BE2C (cell line): ENCODE results near the gene NBAS. TPM values are rescaled to one million over a fixed set of nuclear protein-coding genes. Genes with fewer than 3 reads are reported as not detected.
A peak's percentile ranks its signal among the peaks of the same experiment; 100 is the strongest.

Experiments used
- DNase-seq: peaks from one replicate; pipeline ENCODE4 v3.0.0-alpha.2; 2020
- H3K27me3 ChIP-seq: fragments of 250-450 bp; sonication (Bioruptor Pico); 2 replicates; pipeline ENCODE4 v1.5.1; 2020; ENCODE audit warnings: mild to moderate bottlenecking
- H3K36me3 ChIP-seq: fragments of 250-450 bp; sonication (Bioruptor Pico); 2 replicates; pipeline ENCODE4 v1.5.1; 2020; ENCODE audit warnings: mild to moderate bottlenecking
- H3K4me1 ChIP-seq: fragments of 250-450 bp; sonication (Bioruptor Pico); 2 replicates; pipeline ENCODE4 v1.5.1; 2020
- H3K4me3 ChIP-seq: 2 replicates; pipeline ENCODE4 v1.5.1; 2011; ENCODE audit warnings: low read depth, low read length
- H3K9me3 ChIP-seq: fragments of 250-450 bp; sonication (Bioruptor Pico); 2 replicates; pipeline ENCODE4 v1.5.1; 2020
- polyA plus RNA-seq: library from polyadenylated mRNA; unstranded; fragments of >200 nt; gene quantifications from one replicate; pipeline ENCODE4 v1.2.1, GENCODE V29; 2012; ENCODE audit warnings: low read depth, missing spikeins; ENCODE audit not compliant: insufficient read length, insufficient read depth
- TF ChIP-seq, protein P1 (sequence below): IDR thresholded peaks from 2 replicates; pipeline ENCODE4 v1.5.1; 2012; ENCODE audit warnings: mild to moderate bottlenecking, low read depth, low read length

The NBAS gene
- polyA plus RNA-seq: 29.5 TPM

DNA sequence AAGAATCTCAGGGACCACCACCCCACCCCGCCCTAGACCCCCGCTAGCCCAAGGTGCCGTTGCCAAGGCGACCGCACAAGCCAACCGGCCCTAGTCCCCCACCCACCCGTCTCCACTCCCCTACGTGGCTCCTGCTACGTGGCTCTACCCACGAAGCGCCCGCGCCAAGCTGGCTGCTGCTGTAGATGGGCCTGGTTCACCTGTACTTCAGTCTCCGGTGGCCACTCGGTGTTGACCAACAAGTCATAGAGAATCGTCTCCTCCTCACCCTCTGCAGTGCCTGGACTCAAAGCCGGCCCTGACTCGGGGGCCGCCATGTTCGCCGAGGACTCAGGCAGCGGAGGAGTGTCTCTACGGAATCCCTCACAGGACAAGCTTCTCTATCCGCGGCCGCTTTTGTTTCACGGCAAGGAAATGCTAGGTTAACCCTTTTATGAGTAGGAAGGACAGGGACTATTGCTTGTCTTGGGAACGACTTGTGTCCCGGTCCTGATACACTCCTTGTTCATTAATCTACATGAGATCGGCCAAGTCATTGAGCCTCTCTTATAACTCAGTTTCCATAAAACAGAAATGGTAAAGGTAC, at the start of gene NBAS:
NBAS (minus strand) TSS at position 347 of the 586 bp plus-strand sequence; CDS start at position 317, 30 bp downstream.
- Histone ChIP-seq H3K4me1 (peaks cover 12% of the 10 kb centered on the region; the same call in 1 of the 2 replicates), H3K27me3 (no peaks in the 10 kb centered on the region), H3K9me3 (no peaks in the 10 kb centered on the region), H3K4me3 (peak within 1 kb of the TSS; percentile 87), H3K36me3 (no peaks in the 10 kb centered on the region)
- peak; percentile 84 for DNase-seq
- TF ChIP-seq, protein P1, sequence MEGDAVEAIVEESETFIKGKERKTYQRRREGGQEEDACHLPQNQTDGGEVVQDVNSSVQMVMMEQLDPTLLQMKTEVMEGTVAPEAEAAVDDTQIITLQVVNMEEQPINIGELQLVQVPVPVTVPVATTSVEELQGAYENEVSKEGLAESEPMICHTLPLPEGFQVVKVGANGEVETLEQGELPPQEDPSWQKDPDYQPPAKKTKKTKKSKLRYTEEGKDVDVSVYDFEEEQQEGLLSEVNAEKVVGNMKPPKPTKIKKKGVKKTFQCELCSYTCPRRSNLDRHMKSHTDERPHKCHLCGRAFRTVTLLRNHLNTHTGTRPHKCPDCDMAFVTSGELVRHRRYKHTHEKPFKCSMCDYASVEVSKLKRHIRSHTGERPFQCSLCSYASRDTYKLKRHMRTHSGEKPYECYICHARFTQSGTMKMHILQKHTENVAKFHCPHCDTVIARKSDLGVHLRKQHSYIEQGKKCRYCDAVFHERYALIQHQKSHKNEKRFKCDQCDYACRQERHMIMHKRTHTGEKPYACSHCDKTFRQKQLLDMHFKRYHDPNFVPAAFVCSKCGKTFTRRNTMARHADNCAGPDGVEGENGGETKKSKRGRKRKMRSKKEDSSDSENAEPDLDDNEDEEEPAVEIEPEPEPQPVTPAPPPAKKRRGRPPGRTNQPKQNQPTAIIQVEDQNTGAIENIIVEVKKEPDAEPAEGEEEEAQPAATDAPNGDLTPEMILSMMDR: no peak

DNA sequence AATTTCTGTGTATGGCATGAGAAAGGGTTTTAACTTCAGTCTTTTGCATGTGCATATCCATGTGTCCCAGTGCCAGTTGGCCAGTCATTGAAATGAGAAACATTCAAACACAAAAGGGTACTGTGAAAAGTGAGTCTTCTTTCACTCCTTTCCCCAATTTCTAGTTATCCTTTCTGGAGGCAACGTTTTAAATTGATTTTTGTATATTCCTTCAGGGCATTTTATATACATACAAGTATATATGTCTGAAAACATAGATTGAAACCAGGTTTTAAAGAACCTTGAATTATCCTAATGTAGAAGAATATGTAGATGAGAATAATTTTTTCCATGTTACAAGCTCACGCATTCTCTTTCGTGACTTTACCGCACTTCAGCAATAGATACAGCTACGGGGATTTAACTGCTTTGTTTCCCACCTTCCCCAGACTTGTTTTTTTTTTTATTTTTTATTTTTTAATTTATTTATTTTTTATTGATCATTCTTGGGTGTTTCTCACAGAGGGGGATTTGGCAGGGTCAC, 49.4 kb upstream of the NBAS start:
- no peak for DNase-seq
- no peaks in the 10 kb centered on the region for H3K9me3 ChIP-seq
- peaks cover 77% of the 10 kb centered on the region for H3K36me3 ChIP-seq
- H3K27me3 ChIP-seq: no peaks in the 10 kb centered on the region
- TF ChIP-seq, protein P1: no peak
- H3K4me1 ChIP-seq: no peaks in the 10 kb centered on the region
- H3K4me3 ChIP-seq: no peak overlapping the region

DNA sequence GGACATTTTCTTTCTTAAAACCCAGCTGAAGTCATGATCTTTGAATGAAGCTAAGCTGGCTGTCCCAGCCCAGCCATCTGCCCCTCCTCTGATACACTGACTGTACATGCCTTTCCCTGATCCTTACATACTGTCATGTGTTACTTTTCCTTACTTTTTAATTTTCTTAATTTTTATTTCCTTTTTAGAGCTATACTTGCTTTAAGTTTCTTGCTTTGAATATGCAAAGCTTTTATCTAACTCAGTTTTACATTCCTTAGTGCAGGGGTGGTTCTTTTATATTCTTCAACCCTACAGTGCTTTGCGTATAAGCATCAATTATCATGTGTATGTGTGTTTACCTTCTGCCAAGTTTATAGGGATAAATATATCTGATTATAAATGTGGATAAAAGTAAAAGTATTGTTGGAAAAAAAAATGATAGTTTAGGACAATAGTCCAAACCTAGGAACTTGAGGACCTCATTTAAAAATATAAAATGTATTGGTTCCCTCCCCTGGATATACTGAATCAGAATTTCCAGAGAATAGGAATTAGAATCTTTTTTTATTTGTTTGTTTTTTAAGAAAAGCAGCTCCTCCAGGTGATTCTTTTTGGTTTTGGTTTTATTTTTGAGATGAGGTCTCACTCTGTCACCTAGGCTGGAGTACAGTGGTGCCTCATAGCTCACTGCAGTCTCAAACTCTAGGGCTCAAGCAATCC, 48.4 kb upstream of the NBAS start:
- Histone ChIP-seq H3K4me3 (no peak overlapping the region), H3K9me3 (no peaks in the 10 kb centered on the region), H3K27me3 (no peaks in the 10 kb centered on the region), H3K36me3 (peaks cover 78% of the 10 kb centered on the region), H3K4me1 (no peaks in the 10 kb centered on the region)
- no peak for DNase-seq
- TF ChIP-seq, protein P1: no peak

DNA sequence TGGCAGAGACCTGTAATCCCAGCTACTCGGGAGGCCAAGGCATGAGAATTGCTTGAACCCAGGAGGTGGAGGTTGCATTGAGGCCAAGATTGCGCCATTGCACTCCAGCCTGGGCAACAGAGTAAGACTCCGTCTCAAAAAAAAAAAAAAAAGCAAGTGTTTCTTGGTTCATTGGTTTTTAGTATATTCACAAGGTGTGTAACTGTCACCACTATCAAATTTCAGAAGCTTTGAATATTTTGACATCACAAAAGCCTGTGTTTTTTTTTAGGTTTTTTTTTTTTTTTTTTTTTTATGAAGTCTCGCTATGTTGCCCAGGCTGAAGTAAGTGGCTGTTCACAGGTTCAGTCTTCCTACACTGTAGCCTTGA, 47.2 kb upstream of the NBAS start:
- DNase-seq: no peak
- Histone ChIP-seq H3K27me3 (no peaks in the 10 kb centered on the region), H3K36me3 (peaks cover 80% of the 10 kb centered on the region), H3K9me3 (no peaks in the 10 kb centered on the region), H3K4me3 (no peak overlapping the region), H3K4me1 (no peaks in the 10 kb centered on the region)
- TF ChIP-seq, protein P1: no peak

DNA sequence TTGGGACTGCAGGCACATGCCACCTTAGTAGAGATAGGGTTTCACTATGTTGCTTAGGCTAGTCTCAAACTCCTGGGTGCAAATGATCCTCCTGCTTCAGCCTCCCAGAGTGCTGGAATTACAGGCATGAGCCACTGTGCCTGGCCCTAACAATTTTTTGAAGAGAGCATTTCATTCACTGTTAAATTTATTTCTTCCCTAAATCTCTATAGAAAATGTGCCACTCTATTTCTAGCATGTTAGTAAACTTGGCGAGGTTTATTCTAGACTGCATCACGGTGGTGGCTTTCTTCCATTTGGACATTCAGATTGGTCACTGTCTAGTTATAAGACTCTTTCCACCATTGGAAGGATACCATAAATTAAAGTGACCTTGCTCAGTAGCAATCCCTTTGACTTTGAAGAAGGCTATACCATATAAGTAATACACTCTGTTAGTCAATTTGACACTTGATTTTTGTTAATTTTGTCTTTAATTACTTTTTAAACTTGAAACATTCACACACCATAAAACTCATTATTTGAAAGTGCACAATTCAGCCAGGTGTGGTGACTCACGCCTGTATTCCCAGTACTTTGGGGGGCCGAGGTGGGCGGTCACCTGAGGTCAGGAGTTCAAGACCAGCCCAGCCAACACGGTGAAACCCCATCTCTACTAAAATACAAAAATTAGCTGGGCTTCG, 46.7 kb upstream of the NBAS start:
- Histone ChIP-seq H3K36me3 (peaks cover 80% of the 10 kb centered on the region), H3K4me3 (no peak overlapping the region)
- TF ChIP-seq, protein P1: no peak

More for the DNA sequence above, 46.7 kb upstream of the NBAS start:
- Histone ChIP-seq H3K9me3 (no peaks in the 10 kb centered on the region), H3K27me3 (no peaks in the 10 kb centered on the region), H3K4me1 (no peaks in the 10 kb centered on the region)
- DNase-seq: no peak
